Endodermal cell (in vitro differentiated cells): ENCODE results near the gene EIPR1. TPM values are rescaled to one million over a fixed set of nuclear protein-coding genes. Genes with fewer than 3 reads are reported as not detected.

Experiments
- DNase-seq: peaks from one replicate; pipeline ENCODE4 v3.0.0-alpha.2; 2017
- H3K27ac ChIP-seq: 2 replicates; pipeline ENCODE4 v1.5.1; 2013; ENCODE audit warnings: mild to moderate bottlenecking, low read depth, low read length, moderate library complexity
- H3K27me3 ChIP-seq: 2 replicates; pipeline ENCODE4 v1.6.1; 2013; ENCODE audit warnings: mild to moderate bottlenecking, low read length, moderate library complexity; ENCODE audit not compliant: insufficient read depth, control insufficient read depth, poor library complexity, severe bottlenecking
- H3K36me3 ChIP-seq: 2 replicates; pipeline ENCODE4 v1.7.0; 2013; ENCODE audit warnings: mild to moderate bottlenecking, low read length, moderate library complexity; ENCODE audit not compliant: control insufficient read depth, insufficient read depth
- H3K4me1 ChIP-seq: one replicate; pipeline ENCODE4 v1.7.0; 2013; ENCODE audit warnings: low read length; ENCODE audit not compliant: control insufficient read depth, insufficient read depth
- H3K4me3 ChIP-seq: 2 replicates; pipeline ENCODE4 v1.5.1; 2013; ENCODE audit warnings: mild to moderate bottlenecking, low read length, moderate library complexity
- H3K9ac ChIP-seq: 2 replicates; pipeline ENCODE4 v1.6.1; 2013; ENCODE audit warnings: mild to moderate bottlenecking, low read length, moderate library complexity; ENCODE audit not compliant: poor library complexity, severe bottlenecking; ENCODE audit errors: extremely low read depth
- H3K9me3 ChIP-seq: 2 replicates; pipeline ENCODE4 v1.6.1; 2013; ENCODE audit warnings: mild to moderate bottlenecking, low read length, moderate library complexity; ENCODE audit not compliant: control insufficient read depth
- H3K27ac Mint-ChIP-seq: 2 replicates; pipeline ENCODE4 v1.8.0; 2020; ENCODE audit warnings: mixed read lengths
- H3K27me3 Mint-ChIP-seq: 2 replicates; pipeline ENCODE4 v1.8.0; 2021; ENCODE audit warnings: mild to moderate bottlenecking, mixed read lengths; ENCODE audit not compliant: insufficient read depth
- H3K36me3 Mint-ChIP-seq: 2 replicates; pipeline ENCODE4 v1.8.0; 2020; ENCODE audit warnings: low read depth, mixed read lengths
- H3K4me1 Mint-ChIP-seq: 2 replicates; pipeline ENCODE4 v1.8.0; 2020; ENCODE audit warnings: mixed read lengths
- H3K4me3 Mint-ChIP-seq: 2 replicates; pipeline ENCODE4 v1.8.0; 2020; ENCODE audit warnings: mild to moderate bottlenecking, moderate library complexity, mixed read lengths
- H3K9me3 Mint-ChIP-seq: 2 replicates; pipeline ENCODE4 v1.8.0; 2020; ENCODE audit warnings: mild to moderate bottlenecking, mixed read lengths
- CTCF ChIP-seq: fragments of 200-600 bp; sonication (generic); conservative IDR thresholded peaks from 2 replicates; pipeline ENCODE4 v1.5.0; 2021; ENCODE audit warnings: antibody characterized with exemption, mild to moderate bottlenecking
- WGBS, 2 experiments: methylation state at CpG; one replicate each; pipeline versions ENCODE4 v1.1.5 to v1.1.7; 2013; ENCODE audit warnings: missing lambda C conversion rate in 2 of 2, mixed read lengths in 1 of 2; ENCODE audit not compliant: insufficient coverage in 1 of 2, insufficient read length in 1 of 2; 5-methylcytosine and 5-hydroxymethylcytosine counted together
- total RNA-seq, 2 donors: library from RNA; stranded (reverse); fragmentation: NEBNext Ultra II Directional in 1 of 2; extraction: Animal tissue kit (Norgen Biotek cat#: 25700) in 1 of 2; gene quantifications; 2 replicates in 1 of 2; 3 replicates in 1 of 2; pipeline ENCODE4 v1.2.1, GENCODE V29; 2021

The EIPR1 gene
- total RNA-seq, 2 donors from 2014 or later, result 30.1 to 36.8 TPM

GRCh38 chr2:3151153-3151918 is 226.3 kb downstream of the EIPR1 start:
- no peak overlapping the region for H3K4me3 ChIP-seq
- Mint-ChIP-seq H3K36me3 (peaks cover 27% of the 10 kb centered on the region), H3K9me3 (peaks cover 29% of the 10 kb centered on the region), H3K4me1 (no peaks in the 10 kb centered on the region), H3K27ac (no peak overlapping the region), H3K4me3 (no peak overlapping the region), H3K27me3 (no peaks in the 10 kb centered on the region)
- 92 to 95% methylated on average over 4 to 6 of the region's 6 CpGs for WGBS, 2 experiments
- no peak overlapping the region for H3K27ac ChIP-seq
- no peak for TF ChIP-seq CTCF
- DNase-seq, result no peak
- no peak overlapping the region for H3K9ac ChIP-seq
- no peaks in the 10 kb centered on the region for H3K27me3 ChIP-seq
- H3K9me3 ChIP-seq, result no peaks in the 10 kb centered on the region
- no peaks in the 10 kb centered on the region for H3K36me3 ChIP-seq
- no peaks in the 10 kb centered on the region for H3K4me1 ChIP-seq

GRCh38 chr2:3149441-3150217 is 228.0 kb downstream of the EIPR1 start:
- Histone ChIP-seq H3K27me3 (no peaks in the 10 kb centered on the region), H3K27ac (no peak overlapping the region), H3K36me3 (no peaks in the 10 kb centered on the region), H3K4me3 (no peak overlapping the region), H3K4me1 (no peaks in the 10 kb centered on the region), H3K9me3 (no peaks in the 10 kb centered on the region), H3K9ac (no peak overlapping the region)
- TF ChIP-seq CTCF, result no peak
- WGBS, 2 experiments, result 86 to 96% methylated on average over 12 to 14 of the region's 15 CpGs
- no peak overlapping the region for H3K27ac Mint-ChIP-seq
- DNase-seq, result no peak
- H3K4me1 Mint-ChIP-seq, result no peaks in the 10 kb centered on the region
- peaks cover 29% of the 10 kb centered on the region for H3K9me3 Mint-ChIP-seq
- H3K4me3 Mint-ChIP-seq, result no peak overlapping the region
- no peaks in the 10 kb centered on the region for H3K27me3 Mint-ChIP-seq
- H3K36me3 Mint-ChIP-seq, result peaks cover 27% of the 10 kb centered on the region

- Mint-ChIP-seq H3K27ac (no peak overlapping the region), H3K36me3 (peaks cover 27% of the 10 kb centered on the region), H3K27me3 (no peaks in the 10 kb centered on the region), H3K4me1 (no peaks in the 10 kb centered on the region), H3K4me3 (no peak overlapping the region), H3K9me3 (peaks cover 29% of the 10 kb centered on the region)
- TF ChIP-seq CTCF, result no peak
- Histone ChIP-seq H3K36me3 (no peaks in the 10 kb centered on the region), H3K27me3 (no peaks in the 10 kb centered on the region), H3K27ac (no peak overlapping the region), H3K4me3 (no peak overlapping the region), H3K9me3 (no peaks in the 10 kb centered on the region), H3K4me1 (no peaks in the 10 kb centered on the region), H3K9ac (no peak overlapping the region)
- no peak for DNase-seq
- 92 to 93% methylated on average over 17 of the region's 17 CpGs for WGBS, 2 experiments
Measured at GRCh38 chr2:3148716-3149115, 228.9 kb downstream of the EIPR1 start.
